GM23338 (cell line): ENCODE results near the gene LIPG.

Experiments used
- CTCF ChIP-seq, 2 experiments: fragments of 200-600 bp in 1 of 2; sonication (generic) in 1 of 2; conservative IDR thresholded peaks; 2 replicates each; pipeline versions ENCODE4 v1.5.1 to v1.6.1; 2016 to 2017; ENCODE audit warnings: antibody characterized with exemption in 2 of 2, low read depth in 2 of 2, mild to moderate bottlenecking in 2 of 2, moderate library complexity in 1 of 2
- POLR2AphosphoS5 ChIP-seq: IDR thresholded peaks from 2 replicates; pipeline ENCODE4 v1.6.1; 2016; ENCODE audit warnings: antibody characterized with exemption, low read depth

GRCh38 chr18:49610022-49610445 is 48.2 kb downstream of the LIPG start:
- TF ChIP-seq CTCF (conservative IDR thresholded peaks at IDR 0.05; ENCODE audit: low read depth in 2 of 2): no peak
- TF ChIP-seq POLR2AphosphoS5: no peak
